DOHH2 (cell line): ENCODE results near the gene SMIM17.

ENCODE experiments used
- H3F3A ChIP-seq: fragments of 200-600 bp; sonication (generic), shearing (Covaris generic); 2 replicates; pipeline ENCODE4 v1.6.0; 2016; ENCODE audit warnings: antibody characterized with exemption, mild to moderate bottlenecking; ENCODE audit not compliant: control insufficient read depth, insufficient read depth
- H3K27ac ChIP-seq: fragments of 200-600 bp; sonication (generic); 2 replicates; pipeline ENCODE4 v1.5.1; 2014; ENCODE audit warnings: low read depth, mild to moderate bottlenecking, low read length, moderate library complexity
- H3K27me3 ChIP-seq: fragments of 200-600 bp; sonication (generic); 2 replicates; pipeline ENCODE4 v1.6.1; 2014; ENCODE audit warnings: mild to moderate bottlenecking, low read length, mixed read lengths; ENCODE audit not compliant: control insufficient read depth
- H3K36me3 ChIP-seq: fragments of 200-600 bp; sonication (generic); 2 replicates; pipeline ENCODE4 v1.6.1; 2014; ENCODE audit warnings: mild to moderate bottlenecking, low read length, moderate library complexity, mixed read lengths; ENCODE audit not compliant: control insufficient read depth
- H3K4me1 ChIP-seq: fragments of 200-600 bp; sonication (generic); 2 replicates; pipeline ENCODE4 v1.6.1; 2014; ENCODE audit warnings: mild to moderate bottlenecking, low read length, mixed read lengths; ENCODE audit not compliant: control insufficient read depth
- H3K4me2 ChIP-seq: fragments of 200-600 bp; sonication (generic); 2 replicates; pipeline ENCODE4 v1.6.0; 2014; ENCODE audit warnings: mild to moderate bottlenecking, low read length, moderate library complexity
- H3K4me3 ChIP-seq: fragments of 200-600 bp; sonication (generic); 2 replicates; pipeline ENCODE4 v1.5.1; 2014; ENCODE audit warnings: mild to moderate bottlenecking, low read length, mixed read lengths
- H3K79me2 ChIP-seq: fragments of 200-600 bp; sonication (generic); 2 replicates; pipeline ENCODE4 v1.6.1; 2014; ENCODE audit warnings: mild to moderate bottlenecking, low read length, mixed read lengths; ENCODE audit not compliant: control insufficient read depth
- H3K9me2 ChIP-seq: fragments of 200-600 bp; sonication (generic); replicated peaks from 2 replicates; pipeline ENCODE4 v1.6.1; 2014; ENCODE audit warnings: mild to moderate bottlenecking, low read length, mixed read lengths; ENCODE audit not compliant: control insufficient read depth
- H3K9me3 ChIP-seq: fragments of 200-600 bp; sonication (generic); 2 replicates; pipeline ENCODE4 v1.6.1; 2014; ENCODE audit warnings: antibody characterized with exemption, low read length, mixed read lengths; ENCODE audit not compliant: control insufficient read depth, insufficient read depth
- H4K20me1 ChIP-seq: fragments of 200-600 bp; sonication (generic); 2 replicates; pipeline ENCODE4 v1.6.0; 2014; ENCODE audit warnings: low read depth, mild to moderate bottlenecking, antibody characterized with exemption, low read length, moderate library complexity; ENCODE audit not compliant: control insufficient read depth, insufficient read depth
- CTCF ChIP-seq: fragments of 200-600 bp; sonication (generic); IDR thresholded peaks from one replicate; pipeline ENCODE4 v1.5.1; 2014; ENCODE audit warnings: antibody characterized with exemption, mild to moderate bottlenecking, low read depth, low read length; ENCODE audit not compliant: poor library complexity, severe bottlenecking
- EZH2phosphoT487 ChIP-seq: fragments of 200-600 bp; sonication (generic); IDR thresholded peaks from 2 replicates; pipeline ENCODE4 v1.6.1; 2017; ENCODE audit warnings: borderline replicate concordance, mild to moderate bottlenecking, antibody characterized with exemption, low read length, moderate library complexity, mixed read lengths

SMIM17 gene

GRCh38 chr19:56642711-56643459 lies at the start of gene SMIM17:
Gene SMIM17 (plus strand): TSS chr19:56643159. CDS start chr19:56645668, 2,509 bp downstream.
- Histone ChIP-seq H3F3A (no peaks in the 10 kb centered on the region), H4K20me1 (no peaks in the 10 kb centered on the region), H3K9me3 (peaks cover 12% of the 10 kb centered on the region; the same call in 1 of the 2 replicates), H3K9me2 (no peaks in the 10 kb centered on the region), H3K4me2 (no peak within 1 kb of the TSS), H3K27me3 (no peaks in the 10 kb centered on the region), H3K27ac (no peak within 1 kb of the TSS), H3K4me1 (no peaks in the 10 kb centered on the region), H3K4me3 (no peak within 1 kb of the TSS), H3K36me3 (no peaks in the 10 kb centered on the region), H3K79me2 (no peaks in the 10 kb centered on the region)
- TF ChIP-seq CTCF (no peak), EZH2phosphoT487 (no peak)

DNA sequence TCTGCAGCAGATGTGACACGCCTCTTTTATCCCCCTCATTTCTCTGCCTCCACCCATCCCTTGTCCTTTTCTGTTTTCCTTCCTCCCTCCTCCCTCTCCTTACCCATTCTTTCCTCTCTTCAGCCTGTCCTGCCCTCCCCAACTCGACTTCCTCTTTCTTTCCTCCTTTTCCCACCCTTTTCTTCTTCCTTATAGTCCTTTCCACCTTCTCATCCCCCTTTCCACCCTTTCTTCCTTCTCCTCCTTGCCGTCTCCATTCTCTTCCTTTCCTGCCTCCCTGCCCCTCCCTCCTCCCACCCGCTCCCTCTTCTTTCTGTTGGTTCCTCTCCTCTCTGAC lies 48.5 kb upstream of the SMIM17 start:
- peak overlapping the region; percentile 79 for H3K4me2 ChIP-seq
- no peaks in the 10 kb centered on the region for H4K20me1 ChIP-seq
- peaks cover 8% of the 10 kb centered on the region; the same call in 1 of the 2 replicates for H3K36me3 ChIP-seq
- TF ChIP-seq EZH2phosphoT487 = no peak
- TF ChIP-seq CTCF = no peak
- peaks cover 13% of the 10 kb centered on the region for H3K4me1 ChIP-seq
- no peaks in the 10 kb centered on the region for H3F3A ChIP-seq
- H3K4me3 ChIP-seq = peak overlapping the region; percentile 89
- H3K79me2 ChIP-seq = peaks cover 10% of the 10 kb centered on the region
- H3K9me3 ChIP-seq = peaks cover 16% of the 10 kb centered on the region; the same call in 1 of the 2 replicates
- no peaks in the 10 kb centered on the region for H3K27me3 ChIP-seq
- H3K9me2 ChIP-seq = no peaks in the 10 kb centered on the region; the same call in 1 of the 2 replicates
- H3K27ac ChIP-seq = no peak overlapping the region

- H3K79me2 ChIP-seq = peaks cover 10% of the 10 kb centered on the region
- H3K4me2 ChIP-seq = peak within 1 kb of the TSS; percentile 79
- H3K9me2 ChIP-seq = no peaks in the 10 kb centered on the region; the same call in 1 of the 2 replicates
- H3K36me3 ChIP-seq = peaks cover 8% of the 10 kb centered on the region; the same call in 1 of the 2 replicates
- H3K27me3 ChIP-seq = no peaks in the 10 kb centered on the region
- H3K4me3 ChIP-seq = peak within 1 kb of the TSS; percentile 89
- H3K4me1 ChIP-seq = peaks cover 13% of the 10 kb centered on the region
- no peaks in the 10 kb centered on the region for H4K20me1 ChIP-seq
- no peaks in the 10 kb centered on the region for H3F3A ChIP-seq
- no peak within 1 kb of the TSS for H3K27ac ChIP-seq
- peaks cover 10% of the 10 kb centered on the region; the same call in 1 of the 2 replicates for H3K9me3 ChIP-seq
- TF ChIP-seq CTCF = no peak
- no peak for TF ChIP-seq EZH2phosphoT487
These were observed 48.0 kb upstream of the SMIM17 start, which contains the start of gene ZNF71 for GRCh38 chr19:56594783-56595547. Gene ZNF71 (plus strand): TSS chr19:56595302. CDS start chr19:56601559, 6,257 bp downstream.
